GM12892 (cell line): Measurements from ENCODE around the gene RTKN2.

ENCODE experiments used
- POLR2AphosphoS5 ChIP-seq: IDR thresholded peaks from 2 replicates; pipeline ENCODE4 v1.6.1; 2011; ENCODE audit warnings: low read depth, low read length, control low read depth
- TAF1 ChIP-seq: IDR thresholded peaks from 2 replicates; pipeline ENCODE4 v1.6.1; 2011; ENCODE audit warnings: low read depth, mild to moderate bottlenecking, control low read depth, low read length, borderline replicate concordance

DNA sequence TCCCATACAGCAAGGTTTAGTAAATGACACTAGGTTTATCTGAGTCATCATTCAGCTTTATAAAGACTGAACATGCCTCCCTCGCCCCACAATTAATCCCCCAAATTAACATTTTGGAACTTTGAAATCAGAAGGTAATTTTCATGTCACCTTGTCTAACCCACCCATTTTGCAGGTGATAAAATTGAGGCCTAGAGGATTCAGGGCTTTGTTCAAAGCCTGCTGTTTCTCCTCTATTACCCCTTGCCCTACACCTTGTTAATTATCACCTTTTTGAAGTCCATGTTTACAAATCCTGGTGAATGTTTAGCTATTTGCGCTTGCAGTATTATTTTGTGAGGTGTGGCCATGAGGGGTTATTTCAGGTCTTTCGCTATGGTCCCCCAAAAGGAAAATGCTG lies 120.5 kb downstream of the RTKN2 start:
- TF ChIP-seq TAF1 (no peak), POLR2AphosphoS5 (no peak)
